ENCODE data around the gene RHEB. TPM values are rescaled to one million over a fixed set of nuclear protein-coding genes. Genes with fewer than 3 reads are reported as not detected.
A peak's percentile ranks its signal among the peaks of the same experiment; 100 is the strongest.

Gene RHEB
- total RNA-seq, 1 donor, result 77.8 TPM

DNA sequence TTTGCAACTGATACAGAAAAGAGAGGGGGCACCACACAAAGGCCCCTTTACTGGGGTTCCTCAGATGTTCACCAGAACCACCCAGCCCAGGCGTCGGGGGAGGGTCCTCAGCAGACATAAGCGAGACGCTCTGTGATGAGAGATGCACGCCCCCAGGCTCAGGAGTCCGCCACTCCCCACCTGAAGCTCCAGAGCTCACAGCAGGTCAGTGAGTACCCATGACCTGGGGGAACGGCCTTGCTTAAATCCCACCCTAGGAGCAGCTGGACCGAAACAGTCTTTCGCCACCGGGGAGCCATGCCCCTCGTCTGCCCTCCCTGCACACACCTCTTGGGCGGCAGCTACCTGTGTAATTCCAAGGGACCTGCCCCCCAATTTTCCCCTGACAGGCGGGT, 82.5 kb downstream of the RHEB start:
- no peaks in the 10 kb centered on the region for H3K79me2 ChIP-seq (ENCODE audit: insufficient read depth, low read length)
- peaks cover 12% of the 10 kb centered on the region for H3K4me1 ChIP-seq (ENCODE audit: insufficient read depth, low read length)
- TF ChIP-seq, protein P1, sequence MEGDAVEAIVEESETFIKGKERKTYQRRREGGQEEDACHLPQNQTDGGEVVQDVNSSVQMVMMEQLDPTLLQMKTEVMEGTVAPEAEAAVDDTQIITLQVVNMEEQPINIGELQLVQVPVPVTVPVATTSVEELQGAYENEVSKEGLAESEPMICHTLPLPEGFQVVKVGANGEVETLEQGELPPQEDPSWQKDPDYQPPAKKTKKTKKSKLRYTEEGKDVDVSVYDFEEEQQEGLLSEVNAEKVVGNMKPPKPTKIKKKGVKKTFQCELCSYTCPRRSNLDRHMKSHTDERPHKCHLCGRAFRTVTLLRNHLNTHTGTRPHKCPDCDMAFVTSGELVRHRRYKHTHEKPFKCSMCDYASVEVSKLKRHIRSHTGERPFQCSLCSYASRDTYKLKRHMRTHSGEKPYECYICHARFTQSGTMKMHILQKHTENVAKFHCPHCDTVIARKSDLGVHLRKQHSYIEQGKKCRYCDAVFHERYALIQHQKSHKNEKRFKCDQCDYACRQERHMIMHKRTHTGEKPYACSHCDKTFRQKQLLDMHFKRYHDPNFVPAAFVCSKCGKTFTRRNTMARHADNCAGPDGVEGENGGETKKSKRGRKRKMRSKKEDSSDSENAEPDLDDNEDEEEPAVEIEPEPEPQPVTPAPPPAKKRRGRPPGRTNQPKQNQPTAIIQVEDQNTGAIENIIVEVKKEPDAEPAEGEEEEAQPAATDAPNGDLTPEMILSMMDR (IDR thresholded peaks at IDR 0.05; ENCODE audit: extremely low read depth, low read depth, low read length), result no peak
- DNase-seq (ENCODE audit: insufficient read length, low spot score, missing footprints), result peak; percentile 26
- no peaks in the 10 kb centered on the region for H4K20me1 ChIP-seq (ENCODE audit: insufficient read depth, low read length)
- H3K9me3 ChIP-seq (ENCODE audit: low read depth, low read length), result no peaks in the 10 kb centered on the region
- no peaks in the 10 kb centered on the region for H3K36me3 ChIP-seq (ENCODE audit: insufficient read depth, low read length)
- H3K27ac ChIP-seq (ENCODE audit: low read depth, low read length), result no peak overlapping the region
- peaks cover 4% of the 10 kb centered on the region for H3K27me3 ChIP-seq (ENCODE audit: insufficient read depth, low read length)
- no peak overlapping the region for H3K4me2 ChIP-seq (ENCODE audit: insufficient read depth, low read length)
- no peak overlapping the region for H2AFZ ChIP-seq (ENCODE audit: low read length)
- H3K4me3 ChIP-seq (ENCODE audit: insufficient read depth, low read length), result no peak overlapping the region

DNA sequence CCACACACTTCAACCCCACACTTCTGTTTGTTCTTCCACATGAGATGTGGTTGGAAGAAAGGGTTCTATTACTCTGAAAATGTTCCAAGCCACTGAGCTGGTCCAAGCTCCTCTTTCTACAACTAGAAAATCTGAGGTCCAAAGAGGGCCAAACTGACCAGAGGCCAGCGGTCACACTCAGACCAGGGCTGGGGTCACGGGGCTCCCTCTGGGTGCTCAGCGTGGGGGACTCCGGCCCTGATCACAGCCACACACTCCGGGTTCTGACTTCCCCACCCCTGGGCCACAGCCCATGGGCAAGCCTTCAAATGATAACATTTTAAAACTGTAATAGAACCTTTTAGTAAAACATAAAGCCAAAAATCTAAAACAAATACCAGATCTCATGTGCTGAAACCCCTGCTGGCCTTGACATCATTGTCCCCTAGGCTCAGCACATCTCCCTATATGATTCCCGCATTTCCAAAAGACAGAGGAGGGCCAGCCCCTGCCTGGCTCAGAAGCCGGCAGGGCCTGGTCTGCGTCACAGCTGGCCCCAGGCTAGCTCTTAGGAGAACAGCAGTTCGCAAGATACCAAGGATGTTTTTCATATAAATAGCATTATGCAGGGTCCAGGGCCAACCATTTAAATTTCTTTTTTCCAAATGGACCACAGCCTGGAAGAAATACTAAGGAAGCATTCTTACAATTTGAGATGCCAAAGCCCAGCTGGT, 83.1 kb downstream of the RHEB start:
- TF ChIP-seq, protein P1 (IDR thresholded peaks at IDR 0.05; ENCODE audit: extremely low read depth, low read depth, low read length), result no peak
- Histone ChIP-seq H3K79me2 (ENCODE audit: insufficient read depth, low read length) (no peaks in the 10 kb centered on the region), H4K20me1 (ENCODE audit: insufficient read depth, low read length) (no peaks in the 10 kb centered on the region), H3K36me3 (ENCODE audit: insufficient read depth, low read length) (no peaks in the 10 kb centered on the region), H3K27ac (ENCODE audit: low read depth, low read length) (no peak overlapping the region), H3K4me3 (ENCODE audit: insufficient read depth, low read length) (no peak overlapping the region), H3K4me2 (ENCODE audit: insufficient read depth, low read length) (no peak overlapping the region), H3K4me1 (ENCODE audit: insufficient read depth, low read length) (peaks cover 12% of the 10 kb centered on the region), H3K9me3 (ENCODE audit: low read depth, low read length) (no peaks in the 10 kb centered on the region), H2AFZ (ENCODE audit: low read length) (no peak overlapping the region), H3K27me3 (ENCODE audit: insufficient read depth, low read length) (peaks cover 4% of the 10 kb centered on the region)
- DNase-seq (ENCODE audit: insufficient read length, low spot score, missing footprints), result peak; percentile 86

DNA sequence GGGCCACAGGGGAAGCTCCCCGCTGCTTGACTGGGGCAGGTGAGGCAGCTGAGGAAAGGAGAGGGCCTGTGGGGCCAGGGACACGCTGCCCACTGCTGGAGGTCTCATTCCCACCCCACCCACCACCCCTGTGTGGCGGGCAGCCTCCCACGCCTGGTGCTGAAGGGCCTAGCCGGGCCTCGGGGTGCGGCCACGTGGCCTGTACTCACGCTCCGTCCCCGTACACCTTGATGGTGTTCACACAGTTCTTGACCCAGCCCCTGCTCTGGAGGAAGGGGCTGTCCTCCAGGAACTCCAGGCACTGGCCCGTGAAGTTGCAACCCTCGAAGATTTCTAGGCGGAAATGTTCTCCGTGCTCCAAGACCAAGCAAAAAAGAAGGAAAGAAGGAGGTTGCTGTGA, 83.7 kb downstream of the RHEB start:
- peak; percentile 26 for DNase-seq (ENCODE audit: insufficient read length, low spot score, missing footprints)
- Histone ChIP-seq H3K4me3 (ENCODE audit: insufficient read depth, low read length) (no peak overlapping the region), H3K79me2 (ENCODE audit: insufficient read depth, low read length) (no peaks in the 10 kb centered on the region), H3K9me3 (ENCODE audit: low read depth, low read length) (no peaks in the 10 kb centered on the region), H3K4me2 (ENCODE audit: insufficient read depth, low read length) (no peak overlapping the region), H3K36me3 (ENCODE audit: insufficient read depth, low read length) (no peaks in the 10 kb centered on the region), H3K27ac (ENCODE audit: low read depth, low read length) (no peak overlapping the region), H4K20me1 (ENCODE audit: insufficient read depth, low read length) (no peaks in the 10 kb centered on the region), H2AFZ (ENCODE audit: low read length) (no peak overlapping the region), H3K27me3 (ENCODE audit: insufficient read depth, low read length) (peaks cover 4% of the 10 kb centered on the region), H3K4me1 (ENCODE audit: insufficient read depth, low read length) (peaks cover 6% of the 10 kb centered on the region)
- TF ChIP-seq, protein P1 (IDR thresholded peaks at IDR 0.05; ENCODE audit: extremely low read depth, low read depth, low read length), result no peak

DNA sequence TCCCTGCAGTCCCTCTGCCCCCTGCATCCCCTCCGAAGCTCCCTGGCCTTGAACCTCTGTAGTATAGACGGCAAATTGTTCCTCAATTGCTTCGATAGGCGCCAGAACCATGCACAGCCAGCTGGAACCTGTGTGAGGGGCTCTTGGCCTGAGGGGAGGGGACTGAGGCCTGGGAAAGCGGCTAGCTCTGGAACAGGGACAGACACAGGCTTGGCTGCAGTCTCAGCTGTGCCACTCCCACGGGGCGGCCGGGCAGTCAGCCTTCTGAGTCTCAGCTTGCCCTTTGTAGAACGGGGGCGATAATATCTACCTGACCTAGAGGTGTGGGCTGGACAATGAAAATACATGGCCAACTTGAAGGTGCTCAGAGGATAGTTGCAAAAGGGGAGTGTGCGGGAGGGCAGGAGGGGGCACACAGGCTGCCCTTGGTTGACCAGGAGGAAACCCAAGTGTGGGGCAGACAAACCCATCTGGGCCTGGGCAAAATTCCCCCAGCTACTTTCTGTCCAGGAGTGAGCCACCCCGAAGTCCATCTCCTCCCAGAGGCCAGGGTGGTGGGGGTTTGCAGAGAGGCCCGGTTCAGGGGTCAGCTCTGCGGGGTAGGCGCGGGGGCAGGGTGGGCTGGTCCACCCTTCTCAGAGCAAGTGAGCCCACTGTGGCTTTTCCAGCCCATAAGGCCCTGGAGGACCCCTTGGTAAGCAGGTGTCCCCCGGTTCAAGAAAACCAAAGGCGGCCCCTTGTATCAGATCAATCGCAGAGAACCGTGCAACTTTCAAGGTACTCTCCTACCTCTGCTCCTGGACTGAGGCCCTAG, 84.4 kb downstream of the RHEB start:
- no peak overlapping the region for H2AFZ ChIP-seq (ENCODE audit: low read length)
- H3K4me1 ChIP-seq (ENCODE audit: insufficient read depth, low read length), result no peaks in the 10 kb centered on the region
- no peaks in the 10 kb centered on the region for H3K9me3 ChIP-seq (ENCODE audit: low read depth, low read length)
- no peaks in the 10 kb centered on the region for H3K36me3 ChIP-seq (ENCODE audit: insufficient read depth, low read length)
- no peak overlapping the region for H3K27ac ChIP-seq (ENCODE audit: low read depth, low read length)
- no peak overlapping the region for H3K4me3 ChIP-seq (ENCODE audit: insufficient read depth, low read length)
- peaks cover 1% of the 10 kb centered on the region for H3K27me3 ChIP-seq (ENCODE audit: insufficient read depth, low read length)
- H3K4me2 ChIP-seq (ENCODE audit: insufficient read depth, low read length), result no peak overlapping the region
- TF ChIP-seq, protein P1 (IDR thresholded peaks at IDR 0.05; ENCODE audit: extremely low read depth, low read depth, low read length), result no peak
- no peaks in the 10 kb centered on the region for H4K20me1 ChIP-seq (ENCODE audit: insufficient read depth, low read length)
- peak; percentile 80 for DNase-seq (ENCODE audit: insufficient read length, low spot score, missing footprints)
- no peaks in the 10 kb centered on the region for H3K79me2 ChIP-seq (ENCODE audit: insufficient read depth, low read length)

Data from osteoblast (primary cell).